Right renal pelvis (tissue), 4 donors: ENCODE measurements around the gene PAWR. TPM values are rescaled to one million over a fixed set of nuclear protein-coding genes. Genes with fewer than 3 reads are reported as not detected.
"Not testable (repeated sequence)": the region's sequence is repeated elsewhere in the genome, so short reads cannot be mapped to it uniquely, and the experiment has no call there.

ENCODE experiments used
- DNase-seq, 4 donors: peaks; one replicate each; pipeline ENCODE4 v3.0.0-alpha.2; 2013; ENCODE audit warnings: low read depth in 4 of 4, low spot score in 3 of 4, missing footprints in 1 of 4
- polyA plus RNA-seq, 4 donors: library from polyadenylated mRNA; unstranded; fragments of 120-200 nt; gene quantifications; one replicate each; pipeline ENCODE4 v1.2.1, GENCODE V29; 2013; ENCODE audit not compliant: insufficient read length in 4 of 4

The PAWR gene
- polyA plus RNA-seq, 4 donors = 57.6 to 97.5 (median 85.2) TPM

GRCh38 chr12:79601908-79602307, 88.9 kb downstream of the PAWR start:
- DNase-seq = no peak

GRCh38 chr12:79597910-79598309, 92.9 kb downstream of the PAWR start:
- DNase-seq = no peak

DNA sequence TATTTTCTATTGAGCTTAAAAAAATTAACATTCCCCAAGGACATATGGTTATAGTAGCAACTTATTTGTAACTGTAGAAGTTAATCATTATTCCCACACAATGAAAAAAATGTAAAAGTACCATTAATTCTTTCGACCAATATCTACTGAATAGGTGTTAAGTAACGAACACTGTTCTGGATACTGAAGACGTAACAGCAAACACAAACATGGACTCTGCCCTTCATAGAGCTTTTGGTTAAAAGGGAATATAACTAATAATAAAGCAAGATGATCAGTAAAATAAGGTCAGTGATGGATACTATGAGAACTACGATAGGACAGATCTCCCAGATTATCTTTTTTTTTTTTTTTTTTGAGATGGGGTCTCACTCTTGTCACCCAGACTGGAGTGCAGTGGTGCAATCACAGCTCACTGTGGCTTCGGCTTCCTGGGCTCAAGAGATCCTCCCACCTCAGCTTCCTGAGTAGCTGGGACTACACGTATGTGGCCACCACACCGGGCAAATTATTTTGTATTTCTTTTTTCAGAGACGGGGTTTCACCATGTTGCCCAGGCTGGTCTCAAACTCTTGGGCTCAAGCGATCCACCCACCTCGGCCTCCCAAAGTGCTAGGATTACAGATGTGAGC, 93.9 kb downstream of the PAWR start:
- no peak for DNase-seq

- DNase-seq = no peak
Observed at GRCh38 chr12:79595273-79595672, 95.5 kb downstream of the PAWR start.

DNA sequence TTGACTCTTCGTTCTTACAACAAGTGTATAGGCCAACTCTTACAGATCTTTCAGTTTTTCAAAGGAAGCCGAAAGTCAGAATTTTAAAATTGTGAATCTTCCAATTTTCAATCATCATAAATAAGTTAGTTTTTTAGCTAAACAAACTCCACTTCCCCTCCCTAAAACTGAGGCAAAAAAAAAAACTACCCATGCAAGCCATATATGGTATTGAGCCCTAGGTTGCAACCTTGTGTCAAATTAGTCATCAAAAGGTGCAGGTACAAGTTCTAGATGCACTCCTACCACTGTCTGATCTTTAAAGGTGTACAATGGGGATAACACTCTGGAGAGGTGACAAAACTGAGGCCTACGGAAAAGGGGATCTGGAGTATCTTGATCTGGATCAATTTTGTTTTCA, 97.9 kb downstream of the PAWR start:
- DNase-seq = no peak

DNA sequence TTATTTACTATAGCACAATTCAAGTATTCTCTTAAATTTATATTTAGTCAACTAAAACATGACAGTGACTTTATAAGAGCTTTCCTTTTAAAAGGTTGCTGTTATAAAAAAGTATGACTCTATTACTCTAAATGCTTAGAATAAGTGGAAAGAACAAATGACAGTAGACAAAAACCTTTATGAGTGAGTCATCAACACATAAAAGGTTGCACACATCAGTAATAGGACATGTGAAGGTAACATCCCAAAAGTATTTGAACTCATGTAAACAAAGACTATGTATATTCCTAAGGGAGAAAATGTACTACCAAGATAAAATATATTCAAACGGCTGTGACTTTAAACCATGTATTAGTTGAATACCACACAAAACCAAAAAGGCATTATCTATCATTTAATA, 98.8 kb downstream of the PAWR start:
- DNase-seq = no peak

DNA sequence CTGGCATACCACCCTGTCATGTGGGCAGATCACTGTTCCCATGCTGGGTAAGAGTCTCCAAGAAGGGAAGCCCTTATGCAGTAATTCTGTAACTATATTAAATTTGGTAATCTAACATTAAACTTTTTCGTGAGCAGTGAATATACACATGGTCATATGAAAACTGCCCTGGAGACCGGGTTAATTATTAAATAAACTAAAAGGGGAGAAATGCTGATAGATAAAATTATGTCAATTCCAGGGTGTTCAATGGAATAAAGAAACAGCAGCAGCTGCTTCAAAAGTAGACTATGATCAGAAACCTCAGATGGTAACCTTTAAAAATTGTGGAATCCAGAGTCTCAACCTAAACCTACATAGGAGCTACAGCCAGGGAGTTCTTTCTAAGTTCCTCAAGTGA, 100.0 kb downstream of the PAWR start:
- DNase-seq = no peak

GRCh38 chr12:79587368-79587767, 103.4 kb downstream of the PAWR start:
- DNase-seq = no peak

DNA sequence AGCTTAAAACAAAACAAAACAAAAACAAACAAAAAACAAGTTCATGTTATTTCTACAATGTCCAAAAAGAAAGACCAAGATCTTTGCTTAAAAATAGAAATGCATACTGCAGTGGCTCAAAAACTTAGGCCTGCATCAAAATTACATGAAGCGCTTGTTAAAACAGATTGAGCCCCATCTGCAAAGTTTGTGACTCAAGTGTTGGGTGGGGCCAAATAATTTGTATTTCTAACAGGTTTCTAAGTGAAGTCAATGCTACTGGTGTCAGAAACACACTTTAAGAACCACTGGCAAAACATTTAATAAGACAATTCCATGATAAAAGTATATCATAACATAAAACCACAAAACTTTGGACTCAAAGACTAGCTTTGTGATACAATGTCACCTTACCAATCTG, 105.6 kb downstream of the PAWR start:
- no peak for DNase-seq

DNA sequence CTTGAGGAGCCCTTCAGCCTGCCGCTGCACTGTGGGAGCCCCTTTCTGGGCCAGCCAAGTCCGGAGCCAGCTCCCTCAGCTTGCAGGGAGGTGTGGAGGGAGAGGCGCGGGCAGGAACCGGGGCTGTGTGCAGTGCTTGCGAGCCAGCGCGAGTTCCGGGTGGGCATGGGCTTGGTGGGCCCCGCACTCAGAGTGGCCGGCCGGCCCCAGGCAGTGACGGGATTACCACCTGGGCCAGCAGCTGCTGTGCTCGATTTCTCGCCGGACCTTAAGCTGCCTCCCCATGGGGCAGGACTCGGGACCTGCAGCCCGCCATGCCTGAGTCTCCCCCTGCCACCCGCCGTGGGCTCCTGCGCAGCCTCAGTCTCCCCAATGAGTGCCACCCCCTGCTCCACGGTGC, 116.9 kb downstream of the PAWR start:
- DNase-seq = no peak

DNA sequence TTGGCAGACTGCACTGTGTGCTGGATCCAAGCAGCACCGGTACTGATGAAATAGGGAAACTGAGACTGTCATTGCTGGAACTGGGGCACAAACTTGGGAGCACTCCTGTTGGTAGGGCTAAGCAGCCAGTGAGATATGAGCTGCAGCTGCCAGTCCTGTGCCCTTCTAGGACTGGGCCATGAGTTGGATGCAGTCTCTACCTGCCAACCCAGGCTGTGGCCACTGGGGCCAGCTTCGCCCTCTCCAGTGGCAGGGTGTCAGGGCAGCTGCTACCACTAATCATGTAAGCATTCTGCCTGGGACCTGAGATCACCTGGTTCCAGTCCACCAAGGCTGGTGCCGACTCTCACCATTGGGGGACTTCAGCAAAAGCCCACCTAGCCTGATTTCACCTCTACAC, 121.1 kb downstream of the PAWR start:
- DNase-seq = no peak

GRCh38 chr12:79567175-79567563, 123.6 kb downstream of the PAWR start:
- DNase-seq = no peak

GRCh38 chr12:79566452-79567174, 124.2 kb downstream of the PAWR start:
- DNase-seq = no peak

- DNase-seq = not testable (repeated sequence)
Observed at GRCh38 chr12:79564727-79565350, 125.9 kb downstream of the PAWR start.

DNA sequence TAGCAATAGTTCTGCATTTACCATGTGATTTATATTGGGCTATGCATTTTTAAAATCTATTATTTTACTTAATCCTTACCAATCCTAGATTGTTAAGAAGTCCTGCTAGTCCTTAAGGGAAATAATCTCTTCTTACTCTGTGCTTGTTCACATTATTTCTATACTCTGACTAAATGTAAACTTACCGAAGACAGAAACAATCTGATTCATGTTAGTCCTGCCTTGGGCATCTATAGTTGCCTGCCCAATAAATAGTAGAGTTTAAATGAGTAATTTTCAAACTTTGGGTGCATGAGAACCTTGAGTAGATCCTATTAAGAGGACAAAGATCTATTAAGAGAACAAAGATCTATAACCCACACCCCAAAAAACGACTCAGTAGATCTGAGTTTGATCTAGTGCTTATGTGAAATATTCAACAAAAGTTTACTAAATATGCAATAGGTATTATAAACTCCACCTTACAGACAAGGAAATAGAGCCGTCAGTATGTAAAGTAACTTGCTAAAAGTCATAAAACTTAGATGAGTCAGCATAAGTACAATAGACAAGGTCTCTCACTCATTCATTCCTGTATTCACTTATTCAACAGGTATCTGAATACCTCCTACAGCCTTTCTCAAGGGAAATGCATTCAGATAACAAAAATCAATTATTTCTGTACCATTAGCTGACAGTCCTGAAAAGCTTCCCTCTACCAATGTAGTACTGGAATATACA, 127.6 kb downstream of the PAWR start:
- no peak for DNase-seq

DNA sequence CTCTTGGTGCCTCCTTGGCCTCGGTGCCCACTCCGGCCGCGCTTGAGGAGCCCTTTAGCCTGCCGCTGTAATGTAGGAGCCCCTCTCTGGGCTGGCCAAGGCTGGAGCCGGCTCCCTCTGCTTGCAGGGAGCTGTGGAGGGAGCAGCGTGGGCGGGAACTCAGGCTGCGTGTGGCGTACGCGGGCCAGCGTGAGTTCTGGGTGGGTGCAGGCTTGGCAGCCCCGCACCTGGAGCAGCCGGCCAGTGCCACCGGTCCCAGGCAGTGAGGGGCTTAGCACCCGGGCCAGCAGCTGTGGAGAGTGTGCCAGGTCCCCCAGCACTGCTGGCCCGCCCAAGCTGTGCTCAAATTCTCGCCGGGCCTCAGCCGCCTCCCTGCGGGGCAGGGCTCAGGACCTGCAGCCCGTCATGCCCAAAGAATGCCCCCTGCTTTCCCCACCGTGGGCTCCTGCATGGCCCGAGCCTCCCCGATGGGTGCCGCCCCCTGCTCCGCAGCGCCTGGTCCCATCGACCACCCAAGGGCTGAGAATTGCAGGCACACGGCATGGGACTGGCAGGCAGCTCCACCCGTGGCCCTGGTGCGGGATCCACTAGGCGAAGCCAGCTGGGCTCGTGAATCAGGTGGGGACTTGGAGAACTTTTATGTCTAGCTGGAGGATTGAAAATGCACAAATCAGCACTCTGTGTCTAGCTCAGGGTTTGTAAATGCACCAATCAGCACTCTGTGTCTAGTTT, 129.2 kb downstream of the PAWR start:
- no peak for DNase-seq

- no peak for DNase-seq
Observed at GRCh38 chr12:79560225-79560889, 130.4 kb downstream of the PAWR start.

DNA sequence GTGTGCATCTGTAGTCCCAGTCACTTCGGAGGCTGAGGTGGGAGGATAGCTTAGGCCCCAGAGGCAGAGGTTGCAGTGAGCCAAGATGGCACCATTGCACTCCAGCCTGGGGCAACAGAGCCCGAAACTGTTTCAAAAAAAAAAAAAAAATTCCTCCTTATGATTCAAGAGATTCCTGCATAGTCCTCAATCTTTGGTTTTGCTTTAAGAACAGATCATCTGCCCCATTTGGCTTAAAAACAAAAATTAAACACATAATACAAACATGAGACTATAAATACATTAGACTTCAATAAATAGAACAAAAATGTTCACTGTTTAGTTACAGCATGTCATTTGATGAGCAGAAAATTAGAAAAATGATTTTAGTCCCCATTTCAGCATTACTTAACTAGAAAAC, 131.2 kb downstream of the PAWR start:
- no peak for DNase-seq

DNA sequence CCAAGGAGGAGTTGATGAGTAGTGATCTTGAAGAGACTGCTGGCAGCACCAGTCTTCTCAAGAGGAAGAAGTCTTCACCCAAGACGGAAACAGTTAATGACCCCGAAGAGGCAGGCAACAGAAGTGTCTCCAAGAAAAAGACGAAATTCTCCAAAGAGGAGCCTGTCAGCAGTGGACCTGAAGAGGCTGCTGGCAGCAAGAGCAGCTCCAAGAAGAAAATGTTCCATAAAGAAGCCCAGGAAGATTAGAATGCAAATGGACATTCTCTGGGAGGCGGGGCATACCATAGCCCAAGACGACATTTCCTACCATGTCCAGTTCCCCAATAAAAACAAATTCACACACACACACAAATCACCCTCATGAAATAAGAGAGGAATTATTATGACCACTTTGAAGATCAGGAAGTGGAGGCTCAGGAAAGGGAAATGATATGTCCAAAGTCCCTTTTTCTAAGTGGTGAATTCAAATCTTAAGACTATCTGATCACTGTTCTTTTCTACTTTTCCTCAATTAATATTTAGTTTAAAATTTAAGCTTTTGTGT, 131.8 kb downstream of the PAWR start:
- DNase-seq = no peak
